ENCODE data around the gene CPA5. TPM values are rescaled to one million over a fixed set of nuclear protein-coding genes. Genes with fewer than 3 reads are reported as not detected.

Gene CPA5
- total RNA-seq (2022) = not detected in 2 replicates
- Bru-seq, nascent RNA = percentile 4 among the genes with signal in this experiment
- BruChase-seq, experiment 1, labeled RNA remaining after a 6-hour chase = not detected
- BruChase-seq, experiment 2, labeled RNA remaining after a 2-hour chase = not detected
- long read RNA-seq = 0 reads

DNA sequence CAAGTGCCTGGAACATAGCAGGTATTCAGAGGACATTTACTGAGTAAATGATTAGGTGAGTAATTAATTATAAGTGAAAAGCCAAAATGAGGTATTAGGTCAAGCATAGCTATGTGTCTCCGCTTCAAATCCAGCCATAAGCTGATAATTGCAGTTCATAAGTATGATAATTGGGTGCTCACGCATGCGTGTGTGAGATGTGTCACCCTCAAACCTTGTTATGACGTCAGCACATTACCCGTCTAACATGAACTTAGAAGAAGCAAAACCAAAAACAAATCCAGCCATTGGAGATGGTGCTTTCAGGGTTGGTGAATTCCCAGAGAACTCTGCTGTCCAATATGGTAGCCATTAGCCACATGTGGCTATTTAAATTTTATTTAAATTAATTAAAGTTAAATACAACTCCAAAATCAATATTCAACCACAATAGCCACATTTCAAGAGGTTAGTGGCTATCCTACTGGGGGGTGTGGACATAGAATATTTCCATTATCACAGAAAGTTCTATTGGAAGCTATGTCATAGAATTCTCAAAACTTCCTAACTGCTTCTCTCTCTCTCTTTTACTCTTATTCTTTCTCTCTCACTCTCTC, at the start of gene CPA5:
Gene CPA5, plus strand, starts transcription at position 546 of the 596 bp plus-strand sequence. CDS start 1,670 bp downstream, outside the sequence.
- H3K27ac Mint-ChIP-seq (ENCODE audit: unreplicated experiment) = no peak within 1 kb of the TSS
- H3K27me3 Mint-ChIP-seq (ENCODE audit: unreplicated experiment) = peaks cover 22% of the 10 kb centered on the region
- CTCF ChIA-PET = no interaction called here
- TF ChIP-seq, protein P1, sequence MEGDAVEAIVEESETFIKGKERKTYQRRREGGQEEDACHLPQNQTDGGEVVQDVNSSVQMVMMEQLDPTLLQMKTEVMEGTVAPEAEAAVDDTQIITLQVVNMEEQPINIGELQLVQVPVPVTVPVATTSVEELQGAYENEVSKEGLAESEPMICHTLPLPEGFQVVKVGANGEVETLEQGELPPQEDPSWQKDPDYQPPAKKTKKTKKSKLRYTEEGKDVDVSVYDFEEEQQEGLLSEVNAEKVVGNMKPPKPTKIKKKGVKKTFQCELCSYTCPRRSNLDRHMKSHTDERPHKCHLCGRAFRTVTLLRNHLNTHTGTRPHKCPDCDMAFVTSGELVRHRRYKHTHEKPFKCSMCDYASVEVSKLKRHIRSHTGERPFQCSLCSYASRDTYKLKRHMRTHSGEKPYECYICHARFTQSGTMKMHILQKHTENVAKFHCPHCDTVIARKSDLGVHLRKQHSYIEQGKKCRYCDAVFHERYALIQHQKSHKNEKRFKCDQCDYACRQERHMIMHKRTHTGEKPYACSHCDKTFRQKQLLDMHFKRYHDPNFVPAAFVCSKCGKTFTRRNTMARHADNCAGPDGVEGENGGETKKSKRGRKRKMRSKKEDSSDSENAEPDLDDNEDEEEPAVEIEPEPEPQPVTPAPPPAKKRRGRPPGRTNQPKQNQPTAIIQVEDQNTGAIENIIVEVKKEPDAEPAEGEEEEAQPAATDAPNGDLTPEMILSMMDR (IDR thresholded peaks at IDR 0.05; ENCODE audit: unreplicated experiment) = no peak
- intact Hi-C loops (cut with micrococcal nuclease; ENCODE audit: unreplicated experiment) = no loop called here
- no peaks in the 10 kb centered on the region for H3K9me3 Mint-ChIP-seq (ENCODE audit: low read depth, unreplicated experiment)
- DNase-seq = no peak
- BruUV-seq (replicated peaks) = no TSS peak
- no peak within 1 kb of the TSS for H3K4me3 Mint-ChIP-seq (ENCODE audit: low read depth, unreplicated experiment)
- H3K4me1 Mint-ChIP-seq (ENCODE audit: low read depth, unreplicated experiment) = no peaks in the 10 kb centered on the region
- no peaks in the 10 kb centered on the region for H3K36me3 Mint-ChIP-seq (ENCODE audit: insufficient read depth, unreplicated experiment)

DNA sequence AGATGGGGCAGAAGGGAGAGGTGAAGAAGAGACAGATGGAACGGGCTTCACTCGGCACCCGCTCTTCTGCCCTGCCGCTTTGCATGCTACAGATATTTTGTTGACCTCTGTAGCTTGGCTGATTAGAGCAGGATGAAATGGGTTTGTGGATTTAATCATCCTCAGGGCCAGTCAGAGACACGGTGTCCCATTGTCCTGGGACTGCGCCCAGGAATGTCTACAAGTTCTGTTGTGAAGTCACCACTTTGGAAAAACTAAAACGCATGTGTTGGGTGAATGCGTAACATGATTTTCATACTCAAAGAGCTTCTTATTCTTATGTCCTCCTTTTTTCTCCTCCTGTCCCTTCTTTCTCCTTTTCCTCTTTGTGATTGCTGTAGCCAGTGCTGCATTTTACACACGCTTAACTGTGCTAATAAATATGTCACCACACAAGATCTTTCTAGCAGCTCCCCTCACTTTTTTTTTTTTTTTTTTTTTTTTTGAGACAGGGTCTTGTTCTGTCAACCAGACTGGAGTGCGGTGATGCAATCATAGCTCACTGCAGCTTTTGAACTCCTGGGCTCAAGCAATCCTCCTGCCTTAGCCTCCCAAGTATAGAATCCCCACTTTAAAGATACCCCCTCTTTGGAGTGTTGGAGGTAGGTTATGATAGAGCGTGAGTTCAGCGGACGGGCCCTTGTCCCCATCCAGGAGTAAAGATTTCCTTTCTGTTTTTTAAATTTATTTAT, 48.2 kb upstream of the CPA5 start:
- H3K9me3 Mint-ChIP-seq (ENCODE audit: low read depth, unreplicated experiment) = no peaks in the 10 kb centered on the region
- no peak overlapping the region for H3K27ac Mint-ChIP-seq (ENCODE audit: unreplicated experiment)
- BruUV-seq (replicated peaks) = no TSS peak
- no peaks in the 10 kb centered on the region for H3K4me1 Mint-ChIP-seq (ENCODE audit: low read depth, unreplicated experiment)
- H3K36me3 Mint-ChIP-seq (ENCODE audit: insufficient read depth, unreplicated experiment) = no peaks in the 10 kb centered on the region
- H3K4me3 Mint-ChIP-seq (ENCODE audit: low read depth, unreplicated experiment) = no peak overlapping the region
- CTCF ChIA-PET = no interaction called here
- TF ChIP-seq, protein P1 (IDR thresholded peaks at IDR 0.05; ENCODE audit: unreplicated experiment) = no peak
- peaks cover 12% of the 10 kb centered on the region for H3K27me3 Mint-ChIP-seq (ENCODE audit: unreplicated experiment)
- DNase-seq = no peak
- intact Hi-C loops (cut with micrococcal nuclease; ENCODE audit: unreplicated experiment) = no loop called here

DNA sequence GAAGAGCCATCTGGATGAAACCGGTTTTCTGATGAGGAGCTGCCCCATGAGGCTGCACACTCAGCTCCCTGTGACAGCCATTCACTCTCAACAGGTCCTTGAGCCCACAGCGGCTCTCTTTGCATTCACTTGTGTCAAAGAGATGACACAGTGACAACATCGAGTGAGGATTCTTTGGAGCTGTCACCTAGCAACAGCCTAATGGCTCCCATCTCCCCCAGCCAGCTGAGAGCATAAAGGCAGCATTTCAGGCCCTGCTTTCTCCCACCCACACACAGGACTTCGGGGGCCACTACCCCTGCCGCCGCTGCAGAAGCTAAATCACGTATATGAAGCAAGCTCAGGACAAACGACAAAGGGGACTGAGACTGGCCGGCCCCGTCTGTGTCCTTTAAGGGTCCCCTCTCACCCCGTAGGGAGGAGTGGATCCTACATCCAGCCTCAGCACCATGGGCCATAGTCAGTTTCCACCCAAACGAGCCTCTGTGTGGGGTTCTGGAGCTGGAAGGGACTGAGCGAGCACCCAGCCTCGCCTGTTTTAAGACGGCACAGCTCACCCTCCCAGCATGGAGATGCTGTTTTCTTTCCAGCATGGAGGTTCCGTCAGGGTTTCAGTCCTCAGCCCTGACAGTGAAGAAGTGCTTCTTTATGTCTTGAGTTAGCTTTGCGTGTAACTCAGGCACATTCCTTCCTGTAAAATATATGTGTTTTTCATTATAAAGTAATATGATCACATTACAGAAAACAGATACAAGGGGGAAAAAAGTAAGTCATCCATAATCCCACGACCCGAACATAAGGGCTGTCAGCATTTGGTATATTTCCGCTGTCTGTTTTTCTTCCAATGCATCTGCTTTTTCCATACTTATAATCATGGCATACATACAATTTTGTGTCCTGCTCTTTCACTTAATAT, 46.7 kb upstream of the CPA5 start:
- no TSS peak for BruUV-seq (replicated peaks)
- Mint-ChIP-seq H3K4me3 (ENCODE audit: low read depth, unreplicated experiment) (no peak overlapping the region), H3K36me3 (ENCODE audit: insufficient read depth, unreplicated experiment) (no peaks in the 10 kb centered on the region), H3K4me1 (ENCODE audit: low read depth, unreplicated experiment) (no peaks in the 10 kb centered on the region), H3K27ac (ENCODE audit: unreplicated experiment) (no peak overlapping the region), H3K27me3 (ENCODE audit: unreplicated experiment) (peaks cover 25% of the 10 kb centered on the region), H3K9me3 (ENCODE audit: low read depth, unreplicated experiment) (no peaks in the 10 kb centered on the region)
- CTCF ChIA-PET = no interaction called here
- intact Hi-C loops (cut with micrococcal nuclease; ENCODE audit: unreplicated experiment) = no loop called here
- TF ChIP-seq, protein P1 (IDR thresholded peaks at IDR 0.05; ENCODE audit: unreplicated experiment) = no peak
- DNase-seq = no peak

DNA sequence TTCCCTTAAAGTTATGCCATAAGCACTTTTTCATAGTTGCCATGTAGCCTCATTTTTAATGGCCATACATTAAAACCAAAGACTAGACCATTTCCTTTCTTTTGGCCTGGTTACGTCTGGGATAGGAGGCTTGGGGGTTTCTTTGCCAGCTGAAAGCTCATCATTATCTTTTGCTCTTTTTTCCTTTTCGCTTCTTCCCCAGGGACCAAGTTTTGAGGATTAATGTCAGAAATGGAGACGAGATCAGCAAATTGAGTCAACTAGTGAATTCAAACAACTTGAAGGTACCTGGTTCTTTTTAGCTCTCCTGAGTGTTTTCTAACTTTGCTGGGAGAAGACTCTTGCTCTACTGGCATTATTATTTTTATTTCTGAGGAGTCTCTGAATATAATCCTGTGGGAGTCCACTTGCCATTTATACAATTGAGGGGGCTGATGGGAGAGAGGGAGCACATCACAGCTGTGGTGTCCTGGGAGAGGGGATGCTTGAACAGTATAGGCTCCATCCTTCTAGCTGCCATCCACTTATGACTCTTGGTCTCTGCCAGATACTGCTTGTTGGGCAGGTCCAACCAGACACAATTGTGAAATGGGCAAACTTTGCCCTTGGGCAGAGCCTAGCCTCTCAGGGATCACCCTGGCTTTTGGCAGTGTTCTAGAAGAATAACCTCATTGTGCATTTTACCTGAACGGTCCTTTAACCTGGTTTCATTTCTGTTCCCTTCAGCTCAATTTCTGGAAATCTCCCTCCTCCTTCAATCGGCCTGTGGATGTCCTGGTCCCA, 45.9 kb upstream of the CPA5 start:
- Mint-ChIP-seq H3K36me3 (ENCODE audit: insufficient read depth, unreplicated experiment) (no peaks in the 10 kb centered on the region), H3K27ac (ENCODE audit: unreplicated experiment) (no peak overlapping the region), H3K4me3 (ENCODE audit: low read depth, unreplicated experiment) (no peak overlapping the region), H3K4me1 (ENCODE audit: low read depth, unreplicated experiment) (no peaks in the 10 kb centered on the region), H3K27me3 (ENCODE audit: unreplicated experiment) (peaks cover 28% of the 10 kb centered on the region), H3K9me3 (ENCODE audit: low read depth, unreplicated experiment) (no peaks in the 10 kb centered on the region)
- TF ChIP-seq, protein P1 (IDR thresholded peaks at IDR 0.05; ENCODE audit: unreplicated experiment) = no peak
- intact Hi-C loops (cut with micrococcal nuclease; ENCODE audit: unreplicated experiment) = no loop called here
- CTCF ChIA-PET = no interaction called here
- BruUV-seq (replicated peaks) = no TSS peak
- DNase-seq = peak; percentile 2

Measured in Calu3 (cell line).